HUES64 (cell line): ENCODE data around the gene NDE1.

Source experiments
- H3K27ac ChIP-seq: 2 replicates; pipeline ENCODE4 v1.7.0; 2013; ENCODE audit warnings: low read depth, low read length, inconsistent platforms
- H3K27me3 ChIP-seq: 2 replicates; pipeline ENCODE4 v1.6.1; 2013; ENCODE audit warnings: mild to moderate bottlenecking, low read length; ENCODE audit not compliant: insufficient read depth
- H3K36me3 ChIP-seq: 2 replicates; pipeline ENCODE4 v1.6.1; 2013; ENCODE audit warnings: mild to moderate bottlenecking, low read length; ENCODE audit not compliant: insufficient read depth
- H3K4me1 ChIP-seq: 2 replicates; pipeline ENCODE4 v1.6.1; 2013; ENCODE audit warnings: mild to moderate bottlenecking, low read length, moderate library complexity; ENCODE audit not compliant: insufficient read depth
- H3K4me3 ChIP-seq: 2 replicates; pipeline ENCODE4 v1.5.1; 2013; ENCODE audit warnings: mild to moderate bottlenecking, low read length, moderate library complexity
- H3K9ac ChIP-seq: 2 replicates; pipeline ENCODE4 v1.6.1; 2013; ENCODE audit warnings: mild to moderate bottlenecking, low read depth, low read length
- H3K9me3 ChIP-seq: 2 replicates; pipeline ENCODE4 v1.6.1; 2013; ENCODE audit warnings: low read depth, low read length; ENCODE audit not compliant: insufficient read depth
- WGBS: fragments of 150-250, 120-280 bp; methylation state at CpG from one replicate; pipeline ENCODE4 v1.1.7; 2013; ENCODE audit warnings: missing lambda C conversion rate; 5-methylcytosine and 5-hydroxymethylcytosine counted together

The NDE1 gene

GRCh38 chr16:15771694-15772093, 121.6 kb downstream of the NDE1 start:
- H3K27me3 ChIP-seq, result no peaks in the 10 kb centered on the region
- no peaks in the 10 kb centered on the region for H3K36me3 ChIP-seq
- no peaks in the 10 kb centered on the region for H3K9me3 ChIP-seq
- no peak overlapping the region for H3K9ac ChIP-seq
- H3K4me1 ChIP-seq, result no peaks in the 10 kb centered on the region
- H3K4me3 ChIP-seq, result no peak overlapping the region
- 95% methylated on average over 7 of the region's 7 CpGs for WGBS
- H3K27ac ChIP-seq, result no peak overlapping the region

- H3K36me3 ChIP-seq, result no peaks in the 10 kb centered on the region
- no peak overlapping the region for H3K4me3 ChIP-seq
- no peaks in the 10 kb centered on the region for H3K4me1 ChIP-seq
- H3K9me3 ChIP-seq, result no peaks in the 10 kb centered on the region
- H3K9ac ChIP-seq, result no peak overlapping the region
- WGBS, result 89% methylated on average over 10 of the region's 11 CpGs
- H3K27ac ChIP-seq, result no peak overlapping the region
- H3K27me3 ChIP-seq, result no peaks in the 10 kb centered on the region
Measured at GRCh38 chr16:15772579-15773293, 122.7 kb downstream of the NDE1 start.

GRCh38 chr16:15773968-15774367, 123.9 kb downstream of the NDE1 start:
- no peak overlapping the region for H3K4me3 ChIP-seq
- WGBS, result 84% methylated on average over 6 of the region's 6 CpGs
- no peaks in the 10 kb centered on the region for H3K4me1 ChIP-seq
- H3K9me3 ChIP-seq, result no peaks in the 10 kb centered on the region
- H3K27me3 ChIP-seq, result 0 out of 2 replicates have a peak, but pooled peaks cover 6% of the 10 kb centered on the region
- H3K27ac ChIP-seq, result no peak overlapping the region
- H3K9ac ChIP-seq, result no peak overlapping the region
- no peaks in the 10 kb centered on the region for H3K36me3 ChIP-seq

GRCh38 chr16:15775209-15775608, 125.2 kb downstream of the NDE1 start:
- H3K4me3 ChIP-seq, result no peak overlapping the region
- no peaks in the 10 kb centered on the region for H3K9me3 ChIP-seq
- no peaks in the 10 kb centered on the region for H3K36me3 ChIP-seq
- H3K27me3 ChIP-seq, result 0 out of 2 replicates have a peak, but pooled peaks cover 6% of the 10 kb centered on the region
- H3K9ac ChIP-seq, result no peak overlapping the region
- no peak overlapping the region for H3K27ac ChIP-seq
- no peaks in the 10 kb centered on the region for H3K4me1 ChIP-seq

GRCh38 chr16:15775663-15776304, 125.7 kb downstream of the NDE1 start:
- H3K27me3 ChIP-seq, result 0 out of 2 replicates have a peak, but pooled peaks cover 6% of the 10 kb centered on the region
- no peaks in the 10 kb centered on the region for H3K9me3 ChIP-seq
- no peak overlapping the region for H3K27ac ChIP-seq
- H3K4me3 ChIP-seq, result no peak overlapping the region
- no peak overlapping the region for H3K9ac ChIP-seq
- H3K4me1 ChIP-seq, result no peaks in the 10 kb centered on the region
- 85% methylated on average over 7 of the region's 7 CpGs for WGBS
- no peaks in the 10 kb centered on the region for H3K36me3 ChIP-seq
